GM12864 (cell line): ENCODE results near the gene CAMKV.
"Not testable (repeated sequence)": the region's sequence is repeated elsewhere in the genome, so short reads cannot be mapped to it uniquely, and the experiment has no call there.

Source experiments
- DNase-seq: peaks from one replicate; pipeline ENCODE4 v3.0.0-alpha.2; 2011; ENCODE audit warnings: low read depth
- H3K4me3 ChIP-seq: 2 replicates; pipeline ENCODE4 v1.5.1; 2011; ENCODE audit warnings: mild to moderate bottlenecking, low read depth, low read length, control low read depth
- TF ChIP-seq, protein P1 (sequence below): IDR thresholded peaks from 2 replicates; pipeline ENCODE4 v1.5.1; 2011; ENCODE audit warnings: low read depth, mild to moderate bottlenecking, moderate library complexity, low read length, control low read depth, inconsistent platforms; ENCODE audit errors: missing control alignments

Gene CAMKV

DNA sequence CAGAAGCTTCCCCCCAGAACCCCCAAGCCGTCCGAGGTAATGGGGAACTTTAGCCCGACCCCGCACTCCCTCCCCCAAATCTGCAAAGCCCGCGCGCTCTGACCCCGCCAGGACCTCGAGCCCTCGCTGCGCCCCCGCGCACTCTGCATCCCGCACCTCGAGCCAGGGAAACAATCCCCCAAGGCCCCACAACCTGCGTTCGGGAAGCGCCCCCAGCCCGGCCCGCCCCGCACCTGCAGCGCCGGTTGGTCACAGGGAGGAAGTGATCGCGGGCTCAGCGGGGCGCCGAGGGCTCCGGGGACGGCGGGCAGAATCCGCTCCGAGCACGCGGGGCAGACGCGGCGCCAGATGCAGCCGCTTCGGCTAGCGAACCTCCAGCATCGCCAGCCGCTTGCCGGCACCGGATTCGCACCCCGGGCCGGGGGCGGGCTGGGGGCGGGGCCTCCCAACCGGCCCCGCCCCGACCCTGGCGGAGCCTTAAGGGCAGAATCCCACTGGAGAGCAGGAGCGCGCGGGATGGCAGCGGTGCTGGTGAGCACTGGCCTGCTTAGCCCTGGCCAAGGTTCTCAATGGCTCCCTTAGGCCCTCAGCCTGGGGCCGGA lies at the start of gene CAMKV:
TSS of gene CAMKV (minus strand) at position 382 of the 602 bp plus-strand sequence. CDS start 7,518 bp downstream, outside the sequence.
- H3K4me3 ChIP-seq = peak within 1 kb of the TSS; percentile 13
- TF ChIP-seq, protein P1, sequence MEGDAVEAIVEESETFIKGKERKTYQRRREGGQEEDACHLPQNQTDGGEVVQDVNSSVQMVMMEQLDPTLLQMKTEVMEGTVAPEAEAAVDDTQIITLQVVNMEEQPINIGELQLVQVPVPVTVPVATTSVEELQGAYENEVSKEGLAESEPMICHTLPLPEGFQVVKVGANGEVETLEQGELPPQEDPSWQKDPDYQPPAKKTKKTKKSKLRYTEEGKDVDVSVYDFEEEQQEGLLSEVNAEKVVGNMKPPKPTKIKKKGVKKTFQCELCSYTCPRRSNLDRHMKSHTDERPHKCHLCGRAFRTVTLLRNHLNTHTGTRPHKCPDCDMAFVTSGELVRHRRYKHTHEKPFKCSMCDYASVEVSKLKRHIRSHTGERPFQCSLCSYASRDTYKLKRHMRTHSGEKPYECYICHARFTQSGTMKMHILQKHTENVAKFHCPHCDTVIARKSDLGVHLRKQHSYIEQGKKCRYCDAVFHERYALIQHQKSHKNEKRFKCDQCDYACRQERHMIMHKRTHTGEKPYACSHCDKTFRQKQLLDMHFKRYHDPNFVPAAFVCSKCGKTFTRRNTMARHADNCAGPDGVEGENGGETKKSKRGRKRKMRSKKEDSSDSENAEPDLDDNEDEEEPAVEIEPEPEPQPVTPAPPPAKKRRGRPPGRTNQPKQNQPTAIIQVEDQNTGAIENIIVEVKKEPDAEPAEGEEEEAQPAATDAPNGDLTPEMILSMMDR = no peak
- DNase-seq = no peak

DNA sequence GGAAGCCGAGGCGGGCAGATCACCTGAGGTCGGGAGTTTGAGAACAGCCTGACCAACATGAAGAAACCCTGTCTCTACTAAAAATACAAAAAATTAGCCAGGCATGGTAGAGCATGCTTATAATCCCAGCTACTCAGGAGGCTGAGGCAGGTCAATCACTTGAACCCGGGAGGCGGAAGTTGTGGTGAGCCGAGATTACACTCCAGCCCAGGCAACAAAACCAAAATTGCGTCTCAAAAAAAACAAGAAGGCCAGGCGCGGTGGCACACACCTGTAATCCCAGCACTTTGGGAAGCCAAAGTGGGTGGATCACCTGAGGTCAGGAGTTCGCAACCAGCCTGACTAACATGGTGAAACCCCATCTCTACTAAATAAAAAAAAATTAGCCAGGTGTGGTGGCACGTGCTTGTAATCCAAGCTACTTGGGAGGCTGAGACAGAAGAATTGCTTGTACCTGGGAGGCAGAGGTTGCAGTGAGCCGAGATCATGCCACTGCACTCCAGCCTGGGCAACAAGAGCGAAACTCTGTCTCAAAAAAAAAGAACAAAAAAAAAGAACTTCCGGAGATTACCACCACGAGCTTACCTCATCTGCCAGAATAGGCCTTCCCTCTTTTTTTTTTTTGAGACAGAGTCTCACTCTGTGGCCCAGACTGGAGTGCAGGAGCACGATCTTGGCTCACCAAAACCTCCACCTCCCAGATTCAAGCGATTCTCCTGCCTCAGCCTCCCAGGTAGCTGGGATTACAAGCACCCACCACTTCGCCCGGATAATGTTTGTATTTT lies 48.3 kb upstream of the CAMKV start:
- not testable (repeated sequence) for H3K4me3 ChIP-seq, DNase-seq

GRCh38 chr3:49916686-49917085 lies 47.0 kb upstream of the CAMKV start:
- DNase-seq = no peak
- no peak overlapping the region for H3K4me3 ChIP-seq
- TF ChIP-seq, protein P1 = no peak

DNA sequence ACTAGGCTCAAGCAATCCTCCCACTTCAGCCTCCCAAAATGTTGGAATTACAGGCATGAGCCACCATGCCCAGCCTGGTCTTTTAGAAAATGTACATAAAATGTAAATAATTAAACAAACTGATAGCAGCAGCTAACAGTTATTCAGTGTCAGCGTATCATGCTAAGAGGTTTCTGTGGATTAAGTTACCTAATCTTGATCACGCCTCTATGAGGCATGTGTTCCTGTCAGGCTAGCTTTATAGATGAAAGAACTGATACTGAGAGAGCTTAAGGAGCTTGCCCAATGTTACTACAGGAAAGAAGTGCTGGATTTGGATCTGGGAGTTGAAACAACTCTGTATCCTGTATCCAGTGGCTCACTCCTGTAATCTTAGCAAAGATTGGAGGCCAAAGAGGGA lies 45.2 kb upstream of the CAMKV start:
- DNase-seq = no peak
- TF ChIP-seq, protein P1 = no peak
- no peak overlapping the region for H3K4me3 ChIP-seq

DNA sequence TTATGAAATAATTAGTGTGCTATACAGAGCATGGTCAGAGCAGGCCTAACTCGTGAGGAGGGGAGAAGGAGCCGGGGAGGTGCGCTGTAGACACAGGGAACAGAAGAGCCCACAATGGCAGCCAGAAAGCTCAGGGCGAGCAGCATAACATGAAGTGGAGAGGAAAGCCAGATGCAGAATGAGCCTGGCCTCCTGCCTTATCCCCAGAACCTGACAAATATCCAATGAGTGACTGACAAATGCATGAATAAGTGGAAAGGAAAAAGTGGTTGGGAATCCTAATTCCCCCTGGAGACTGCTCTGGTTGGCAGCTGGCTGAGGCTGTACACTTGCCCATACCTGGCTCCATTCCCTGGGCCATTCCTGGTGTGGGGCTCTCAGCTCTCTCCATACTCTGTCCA lies 43.2 kb upstream of the CAMKV start:
- no peak for DNase-seq
- H3K4me3 ChIP-seq = no peak overlapping the region
- TF ChIP-seq, protein P1 = no peak

- H3K4me3 ChIP-seq = no peak overlapping the region
- DNase-seq = no peak
- TF ChIP-seq, protein P1 = no peak
Observed at GRCh38 chr3:49911611-49912010, 41.9 kb upstream of the CAMKV start.

DNA sequence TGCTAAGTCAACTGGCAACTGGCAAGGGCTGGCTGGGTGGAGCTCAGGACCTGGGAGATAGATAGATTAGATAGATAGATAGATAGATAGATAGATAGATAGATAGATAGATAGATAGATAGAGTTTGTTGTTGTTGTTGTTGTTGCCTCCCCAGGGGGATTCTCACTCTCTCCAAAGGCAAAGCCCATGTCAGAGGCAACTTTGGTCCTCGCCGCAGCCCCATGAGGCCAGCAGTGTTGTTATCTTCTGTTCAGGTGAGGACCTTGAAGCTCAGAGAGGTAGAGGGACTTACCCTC lies 41.4 kb upstream of the CAMKV start:
- TF ChIP-seq, protein P1 = no peak
- DNase-seq = no peak
- H3K4me3 ChIP-seq = no peak overlapping the region
